Measurements from ENCODE around the gene PTPN3. TPM values are rescaled to one million over a fixed set of nuclear protein-coding genes. Genes with fewer than 3 reads are reported as not detected.

The PTPN3 gene
- total RNA-seq, 4 donors from 2014 or later: 3.1 to 9.0 (median 5.7) TPM

DNA sequence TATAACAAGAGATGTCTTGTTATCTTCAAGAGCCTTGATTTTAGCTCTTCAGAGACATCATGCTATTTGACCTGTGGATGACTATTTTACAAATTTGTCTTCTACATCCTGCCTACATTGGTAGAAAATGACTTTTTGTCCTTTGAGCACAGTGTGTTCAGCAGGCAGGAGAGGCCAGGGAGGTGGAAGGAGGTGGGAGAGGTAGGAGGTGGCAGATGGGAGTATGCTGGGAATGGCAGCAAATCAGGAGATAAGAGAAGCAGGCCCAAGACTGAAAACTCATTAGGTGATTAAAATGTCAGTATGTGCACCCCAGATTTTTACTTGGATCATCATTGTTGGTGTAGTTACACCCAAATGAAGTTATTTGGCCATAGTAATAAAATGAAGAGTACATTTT, 44.1 kb downstream of the PTPN3 start:
- TF ChIP-seq, protein P1, sequence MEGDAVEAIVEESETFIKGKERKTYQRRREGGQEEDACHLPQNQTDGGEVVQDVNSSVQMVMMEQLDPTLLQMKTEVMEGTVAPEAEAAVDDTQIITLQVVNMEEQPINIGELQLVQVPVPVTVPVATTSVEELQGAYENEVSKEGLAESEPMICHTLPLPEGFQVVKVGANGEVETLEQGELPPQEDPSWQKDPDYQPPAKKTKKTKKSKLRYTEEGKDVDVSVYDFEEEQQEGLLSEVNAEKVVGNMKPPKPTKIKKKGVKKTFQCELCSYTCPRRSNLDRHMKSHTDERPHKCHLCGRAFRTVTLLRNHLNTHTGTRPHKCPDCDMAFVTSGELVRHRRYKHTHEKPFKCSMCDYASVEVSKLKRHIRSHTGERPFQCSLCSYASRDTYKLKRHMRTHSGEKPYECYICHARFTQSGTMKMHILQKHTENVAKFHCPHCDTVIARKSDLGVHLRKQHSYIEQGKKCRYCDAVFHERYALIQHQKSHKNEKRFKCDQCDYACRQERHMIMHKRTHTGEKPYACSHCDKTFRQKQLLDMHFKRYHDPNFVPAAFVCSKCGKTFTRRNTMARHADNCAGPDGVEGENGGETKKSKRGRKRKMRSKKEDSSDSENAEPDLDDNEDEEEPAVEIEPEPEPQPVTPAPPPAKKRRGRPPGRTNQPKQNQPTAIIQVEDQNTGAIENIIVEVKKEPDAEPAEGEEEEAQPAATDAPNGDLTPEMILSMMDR (IDR thresholded peaks at IDR 0.05; ENCODE audit: low read depth): no peak

DNA sequence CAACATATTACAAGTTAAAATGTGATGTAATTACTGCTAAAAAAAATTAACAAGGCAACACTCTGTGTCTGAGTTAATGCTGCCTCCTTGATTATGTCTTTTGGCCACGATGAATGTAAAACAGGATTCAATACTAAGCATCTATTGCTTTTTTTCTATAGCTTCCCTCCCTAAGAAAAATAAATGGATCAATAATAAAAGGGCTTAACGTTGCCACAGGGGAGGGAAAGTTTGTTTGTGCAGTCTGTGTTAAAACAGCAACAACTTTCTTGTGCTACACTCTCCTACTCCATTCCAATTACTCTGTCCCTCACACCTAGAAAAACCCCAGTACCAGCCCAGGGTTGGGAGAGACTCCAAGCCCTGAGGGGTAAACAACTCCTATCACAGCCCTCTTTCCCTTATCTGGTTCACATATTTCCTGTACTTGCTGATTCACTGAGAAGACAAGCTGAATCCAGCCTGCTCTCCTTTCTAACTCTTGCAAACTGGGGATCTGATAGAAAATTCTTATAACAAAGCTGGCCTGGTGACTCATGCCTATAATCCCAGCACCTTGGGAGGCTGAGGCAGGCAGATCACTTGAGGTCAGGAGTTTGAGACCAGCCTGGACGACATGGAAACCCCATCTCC, 44.8 kb downstream of the PTPN3 start:
- TF ChIP-seq, protein P1 (IDR thresholded peaks at IDR 0.05; ENCODE audit: low read depth): no peak

DNA sequence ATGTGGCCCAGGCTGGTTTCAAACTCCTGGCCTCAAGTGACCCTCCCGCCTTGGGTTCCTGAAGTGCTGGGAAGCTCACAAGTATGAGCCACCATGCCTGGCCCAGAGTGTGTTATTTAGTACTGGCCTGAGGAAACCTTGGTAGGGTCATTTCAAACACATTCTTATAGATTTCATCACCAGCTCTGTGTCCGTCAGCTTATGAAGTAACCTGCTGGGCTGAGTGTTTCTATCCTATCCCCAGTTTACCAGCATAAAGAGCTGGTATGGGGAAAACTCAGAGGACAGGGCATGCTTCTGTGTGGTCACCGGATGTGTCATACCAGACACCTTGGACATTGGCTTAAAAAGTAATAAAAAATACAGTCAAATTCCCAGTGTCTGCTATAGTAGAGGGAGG, 45.3 kb downstream of the PTPN3 start:
- TF ChIP-seq, protein P1 (IDR thresholded peaks at IDR 0.05; ENCODE audit: low read depth): no peak

DNA sequence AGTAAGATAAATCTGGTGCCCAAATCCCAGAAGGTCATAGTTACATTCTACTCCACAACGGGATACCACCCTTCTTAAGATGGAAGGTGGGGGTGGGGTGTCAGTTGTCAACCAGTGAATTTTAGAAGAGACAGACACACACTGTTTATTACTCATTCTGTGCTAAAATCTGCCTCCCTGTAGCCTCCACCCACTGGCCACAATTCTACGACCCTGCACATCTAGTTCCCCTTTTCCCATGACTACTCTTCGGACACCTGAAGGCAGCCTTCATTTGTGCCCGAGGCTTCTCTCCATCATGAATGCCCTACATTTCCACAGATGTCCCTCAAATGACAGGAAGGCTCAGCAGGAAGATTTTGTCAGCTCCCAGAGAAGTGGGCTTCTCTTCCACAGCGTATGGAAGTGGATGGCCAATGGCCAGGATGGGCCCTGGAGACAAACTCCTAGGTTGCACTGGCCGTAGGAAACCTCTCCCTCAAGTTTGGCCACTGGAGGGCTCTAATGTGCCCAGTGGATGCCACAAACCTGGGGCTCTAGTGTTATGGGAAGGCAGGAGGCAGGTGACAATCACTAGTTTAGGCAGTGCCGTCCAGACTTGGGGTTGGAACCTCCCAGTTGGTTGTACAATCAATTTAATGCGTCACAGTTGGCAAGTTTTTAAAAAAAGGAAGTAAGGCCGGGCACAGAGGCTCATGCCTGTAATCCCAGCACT, 46.6 kb downstream of the PTPN3 start:
- TF ChIP-seq, protein P1 (IDR thresholded peaks at IDR 0.05; ENCODE audit: low read depth): no peak

DNA sequence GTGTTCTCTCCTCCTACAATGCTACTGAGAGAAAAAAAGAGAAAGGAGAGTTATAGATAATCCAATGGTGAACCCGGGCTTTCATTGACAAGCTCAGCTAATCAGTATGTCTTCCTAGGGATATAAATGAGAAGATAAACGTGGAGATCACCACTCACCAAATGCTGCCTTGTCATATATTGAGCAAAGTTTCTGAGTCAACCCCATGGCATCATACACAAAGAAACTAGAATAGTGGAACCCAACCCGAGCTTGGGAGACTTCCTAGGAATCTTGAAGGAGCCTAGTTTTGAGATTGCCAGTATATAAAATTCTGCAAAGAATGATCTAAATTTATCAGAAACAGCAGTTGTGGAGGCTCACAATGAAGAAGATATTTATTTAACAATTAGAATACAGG, 47.8 kb downstream of the PTPN3 start:
- TF ChIP-seq, protein P1 (IDR thresholded peaks at IDR 0.05; ENCODE audit: low read depth): no peak

DNA sequence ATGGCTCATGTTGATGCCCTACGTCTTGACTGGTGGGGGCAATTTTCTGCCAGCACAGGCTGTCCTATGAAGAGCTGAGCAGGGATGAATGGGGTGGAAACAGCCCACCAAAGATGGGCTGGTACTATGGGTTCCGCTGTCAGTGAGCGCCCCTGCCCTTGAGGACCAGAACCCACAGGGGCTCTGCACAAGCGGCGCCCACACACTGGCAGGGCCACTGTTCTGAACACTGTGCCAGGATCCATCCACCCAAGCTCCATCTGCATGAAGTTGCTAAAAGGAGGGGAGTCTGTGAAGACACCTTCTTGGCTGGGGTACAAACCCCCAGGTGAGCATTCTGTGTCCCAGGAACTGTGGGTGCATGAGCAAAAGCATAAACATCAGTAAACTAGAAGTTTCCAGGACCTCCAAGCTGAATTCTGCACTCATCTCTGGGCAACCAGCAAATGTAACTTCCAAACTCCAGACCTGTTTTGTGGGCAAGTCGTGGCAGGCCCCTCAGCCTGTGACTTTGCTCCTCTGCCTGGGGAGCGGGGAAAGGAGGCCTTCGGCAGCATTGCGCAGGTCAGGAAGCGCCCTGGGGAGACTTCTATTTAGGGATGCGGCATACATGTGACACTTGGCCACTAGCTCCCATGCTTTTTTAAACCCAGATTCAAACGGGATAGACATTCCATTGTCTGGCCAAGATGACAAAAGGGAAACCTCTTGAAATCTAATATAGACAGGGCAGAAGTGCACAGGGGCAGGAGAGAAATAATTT, 48.9 kb downstream of the PTPN3 start:
- TF ChIP-seq, protein P1 (IDR thresholded peaks at IDR 0.05; ENCODE audit: low read depth): no peak

DNA sequence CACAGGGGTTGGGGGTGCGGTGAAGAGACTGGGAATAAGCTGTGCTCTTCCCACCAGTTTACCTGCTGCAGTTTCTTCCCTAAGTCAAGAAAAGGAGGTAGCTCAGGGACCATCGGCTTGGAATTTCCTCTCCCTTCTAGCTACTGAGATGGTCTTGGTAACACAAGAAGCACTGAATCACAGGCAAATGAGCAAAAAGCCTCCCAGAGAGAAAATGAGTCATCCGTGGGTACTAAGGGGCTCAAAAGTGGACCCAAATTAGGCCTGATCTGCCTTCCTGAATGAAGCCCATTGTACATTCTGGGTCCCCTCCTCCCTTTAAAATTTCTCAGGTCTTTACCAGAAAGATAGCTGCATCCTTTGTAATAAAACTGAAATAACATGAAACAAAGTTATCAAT, 49.9 kb downstream of the PTPN3 start:
- TF ChIP-seq, protein P1 (IDR thresholded peaks at IDR 0.05; ENCODE audit: low read depth): no peak
